Fibroblast of lung (primary cell): ENCODE results near the gene TMCO6. TPM values are rescaled to one million over a fixed set of nuclear protein-coding genes. Genes with fewer than 3 reads are reported as not detected.
"Not testable (repeated sequence)": the region's sequence is repeated elsewhere in the genome, so short reads cannot be mapped to it uniquely, and the experiment has no call there.

Experiments used
- DNase-seq, 2 donors: peaks; one replicate each; pipeline versions ENCODE4 v3.0.0 to v3.0.0-alpha.2; 2010; ENCODE audit warnings: low read depth in 2 of 2
- H2AFZ ChIP-seq: 2 replicates; pipeline ENCODE4 v1.5.1; 2012; ENCODE audit warnings: low read length, control low read depth, inconsistent platforms
- H3K27ac ChIP-seq: 2 replicates; pipeline ENCODE4 v1.5.1; 2011; ENCODE audit warnings: low read length, control low read depth; ENCODE audit not compliant: insufficient read depth
- H3K27me3 ChIP-seq: 2 replicates; pipeline ENCODE4 v1.5.1; 2011; ENCODE audit warnings: mild to moderate bottlenecking, low read length; ENCODE audit not compliant: control insufficient read depth, insufficient read depth
- H3K36me3 ChIP-seq: 2 replicates; pipeline ENCODE4 v1.5.1; 2011; ENCODE audit warnings: low read length; ENCODE audit not compliant: control insufficient read depth, insufficient read depth
- H3K4me1 ChIP-seq: 2 replicates; pipeline ENCODE4 v1.5.1; 2011; ENCODE audit warnings: low read length; ENCODE audit not compliant: control insufficient read depth, insufficient read depth; ENCODE audit errors: extremely low read depth
- H3K4me2 ChIP-seq: 2 replicates; pipeline ENCODE4 v1.5.1; 2011; ENCODE audit warnings: low read length, control low read depth; ENCODE audit not compliant: insufficient read depth; ENCODE audit errors: extremely low read depth
- H3K4me3 ChIP-seq, 4 experiments: fragments of 200-600 bp in 1 of 4; sonication (generic) in 1 of 4; replicated peaks in 1 of 4; 2 replicates each; pipeline ENCODE4 v1.5.1; 2011 to 2016; ENCODE audit warnings: low read length in 4 of 4, low read depth in 3 of 4, mild to moderate bottlenecking in 3 of 4, control low read depth in 2 of 4, inconsistent platforms in 1 of 4, mixed read lengths in 1 of 4; ENCODE audit not compliant: insufficient read depth in 1 of 4; ENCODE audit errors: control extremely low read depth in 1 of 4
- H3K79me2 ChIP-seq: 2 replicates; pipeline ENCODE4 v1.5.1; 2012; ENCODE audit warnings: mild to moderate bottlenecking, low read length, inconsistent platforms; ENCODE audit not compliant: control insufficient read depth, insufficient read depth
- H3K9ac ChIP-seq: 2 replicates; pipeline ENCODE4 v1.5.1; 2011; ENCODE audit warnings: mild to moderate bottlenecking, low read length, control low read depth; ENCODE audit not compliant: insufficient read depth
- H3K9me3 ChIP-seq: 2 replicates; pipeline ENCODE4 v1.5.1; 2012; ENCODE audit warnings: low read depth, low read length; ENCODE audit not compliant: control insufficient read depth, insufficient read depth
- H4K20me1 ChIP-seq: 2 replicates; pipeline ENCODE4 v1.5.1; 2011; ENCODE audit warnings: low read length; ENCODE audit not compliant: control insufficient read depth, insufficient read depth; ENCODE audit errors: extremely low read depth
- EZH2 ChIP-seq: IDR thresholded peaks from 2 replicates; pipeline ENCODE4 v1.5.1; 2012; ENCODE audit warnings: low read length, control low read depth, mild to moderate bottlenecking; ENCODE audit errors: missing control alignments
- polyA plus RNA-seq, 2 donors: library from polyadenylated mRNA; depleted of rRNA in 1 of 2; stranded (reverse) in 1 of 2; unstranded in 1 of 2; fragments of >200 nt; gene quantifications; 2 replicates each; pipeline ENCODE4 v1.2.1, GENCODE V29; 2011 to 2012; ENCODE audit warnings: missing spikeins in 1 of 2
- total RNA-seq: library from RNA; depleted of rRNA; stranded (reverse); fragments of >200 nt; gene quantifications from 2 replicates; pipeline ENCODE4 v1.2.1, GENCODE V29; 2014
- TF ChIP-seq, protein P1 (sequence below), 2 donors: IDR thresholded peaks in 1 of 2; conservative IDR thresholded peaks in 1 of 2; 1 replicate in 1 of 2; 2 replicates in 1 of 2; pipeline ENCODE4 v1.5.1; 2011 to 2012; ENCODE audit warnings: low read length in 2 of 2, control low read depth in 1 of 2, inconsistent platforms in 1 of 2, low read depth in 1 of 2, mild to moderate bottlenecking in 1 of 2

TMCO6 gene
- total and polyA plus RNA-seq, 2 donors (not counting 1 experiment from before 2014, with no cell fraction given), result 7.6 to 18.0 TPM

- Histone ChIP-seq H3K4me1 (no peaks in the 10 kb centered on the region), H3K27ac (no peak overlapping the region), H3K9me3 (no peaks in the 10 kb centered on the region), H3K4me2 (no peak overlapping the region), H3K36me3 (no peaks in the 10 kb centered on the region), H3K79me2 (no peaks in the 10 kb centered on the region), H2AFZ (no peak overlapping the region), H3K9ac (no peak overlapping the region), H3K4me3 (no peak overlapping the region), H4K20me1 (no peaks in the 10 kb centered on the region), H3K27me3 (peaks cover 2% of the 10 kb centered on the region)
- TF ChIP-seq, protein P1, sequence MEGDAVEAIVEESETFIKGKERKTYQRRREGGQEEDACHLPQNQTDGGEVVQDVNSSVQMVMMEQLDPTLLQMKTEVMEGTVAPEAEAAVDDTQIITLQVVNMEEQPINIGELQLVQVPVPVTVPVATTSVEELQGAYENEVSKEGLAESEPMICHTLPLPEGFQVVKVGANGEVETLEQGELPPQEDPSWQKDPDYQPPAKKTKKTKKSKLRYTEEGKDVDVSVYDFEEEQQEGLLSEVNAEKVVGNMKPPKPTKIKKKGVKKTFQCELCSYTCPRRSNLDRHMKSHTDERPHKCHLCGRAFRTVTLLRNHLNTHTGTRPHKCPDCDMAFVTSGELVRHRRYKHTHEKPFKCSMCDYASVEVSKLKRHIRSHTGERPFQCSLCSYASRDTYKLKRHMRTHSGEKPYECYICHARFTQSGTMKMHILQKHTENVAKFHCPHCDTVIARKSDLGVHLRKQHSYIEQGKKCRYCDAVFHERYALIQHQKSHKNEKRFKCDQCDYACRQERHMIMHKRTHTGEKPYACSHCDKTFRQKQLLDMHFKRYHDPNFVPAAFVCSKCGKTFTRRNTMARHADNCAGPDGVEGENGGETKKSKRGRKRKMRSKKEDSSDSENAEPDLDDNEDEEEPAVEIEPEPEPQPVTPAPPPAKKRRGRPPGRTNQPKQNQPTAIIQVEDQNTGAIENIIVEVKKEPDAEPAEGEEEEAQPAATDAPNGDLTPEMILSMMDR (conservative IDR thresholded peaks at IDR 0.05 in 1 of 2, IDR thresholded peaks at IDR 0.05 in 1 of 2; ENCODE audit: low read depth in 1 of 2, low read length in 2 of 2), result no peak
- no peak for TF ChIP-seq EZH2
- no peak for DNase-seq
Measured at GRCh38 chr5:140598836-140599235, 40.4 kb upstream of the TMCO6 start.

GRCh38 chr5:140600096-140600495 lies 39.2 kb upstream of the TMCO6 start:
- H3K4me1 ChIP-seq, result no peaks in the 10 kb centered on the region
- no peak overlapping the region for H2AFZ ChIP-seq
- peaks cover 2% of the 10 kb centered on the region for H3K27me3 ChIP-seq
- H3K9ac ChIP-seq, result no peak overlapping the region
- H3K79me2 ChIP-seq, result no peaks in the 10 kb centered on the region
- H4K20me1 ChIP-seq, result no peaks in the 10 kb centered on the region
- TF ChIP-seq EZH2, result no peak
- TF ChIP-seq, protein P1 (conservative IDR thresholded peaks at IDR 0.05 in 1 of 2, IDR thresholded peaks at IDR 0.05 in 1 of 2; ENCODE audit: low read depth in 1 of 2, low read length in 2 of 2), result no peak
- H3K36me3 ChIP-seq, result no peaks in the 10 kb centered on the region
- no peak overlapping the region for H3K27ac ChIP-seq
- H3K4me3 ChIP-seq, result no peak overlapping the region
- H3K4me2 ChIP-seq, result no peak overlapping the region
- DNase-seq, result no peak
- H3K9me3 ChIP-seq, result no peaks in the 10 kb centered on the region

DNA sequence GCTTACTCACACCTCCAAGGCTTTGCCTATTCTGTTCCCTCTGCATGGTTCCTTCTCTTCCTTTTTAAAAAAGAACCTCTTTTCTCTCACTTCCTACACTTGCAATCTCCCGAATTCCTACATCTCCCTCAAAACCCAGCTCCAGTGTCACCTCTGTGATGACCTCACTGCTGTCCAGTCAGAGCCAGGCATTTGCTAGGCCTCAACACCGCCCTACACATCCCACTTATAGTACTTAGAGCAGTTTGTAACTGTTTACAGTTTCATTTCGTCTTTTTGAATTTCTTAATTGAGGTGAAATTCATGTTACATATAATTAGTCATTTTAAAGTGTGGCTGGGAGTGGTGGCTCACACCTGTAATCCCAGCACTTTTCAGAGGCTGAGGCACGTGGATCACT lies 37.1 kb upstream of the TMCO6 start:
- H3K36me3 ChIP-seq, result no peaks in the 10 kb centered on the region
- no peak overlapping the region for H3K9ac ChIP-seq
- TF ChIP-seq EZH2, result no peak
- TF ChIP-seq, protein P1 (conservative IDR thresholded peaks at IDR 0.05 in 1 of 2, IDR thresholded peaks at IDR 0.05 in 1 of 2; ENCODE audit: low read depth in 1 of 2, low read length in 2 of 2), result no peak
- H3K27me3 ChIP-seq, result no peaks in the 10 kb centered on the region
- H3K4me3 ChIP-seq, result no peak overlapping the region
- H3K4me2 ChIP-seq, result no peak overlapping the region
- H3K4me1 ChIP-seq, result no peaks in the 10 kb centered on the region
- no peaks in the 10 kb centered on the region for H3K79me2 ChIP-seq
- DNase-seq, result no peak
- H3K27ac ChIP-seq, result no peak overlapping the region
- H3K9me3 ChIP-seq, result no peaks in the 10 kb centered on the region
- H4K20me1 ChIP-seq, result no peaks in the 10 kb centered on the region
- H2AFZ ChIP-seq, result no peak overlapping the region

DNA sequence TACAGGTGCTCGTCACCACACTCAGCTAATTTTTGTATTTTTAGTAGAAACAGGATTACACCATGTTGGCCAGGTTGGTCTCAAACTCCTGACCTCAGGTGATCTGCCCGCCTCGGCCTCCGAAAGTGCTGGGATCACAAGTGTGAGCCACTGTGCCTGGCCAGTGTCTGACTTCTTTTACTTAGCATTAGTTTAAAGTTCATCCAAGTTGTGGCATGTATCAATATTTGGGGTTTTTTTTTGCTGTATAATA lies 35.9 kb upstream of the TMCO6 start:
- not testable (repeated sequence) for DNase-seq, H3K27ac ChIP-seq, H3K4me3 ChIP-seq, H3K27me3 ChIP-seq, H3K4me2 ChIP-seq, H3K36me3 ChIP-seq, H3K9ac ChIP-seq, H4K20me1 ChIP-seq, H2AFZ ChIP-seq, H3K9me3 ChIP-seq, H3K4me1 ChIP-seq, H3K79me2 ChIP-seq
